GM21447 (cell line): Measurements from ENCODE around the gene TRDN.
"Not testable (repeated sequence)": the region's sequence is repeated elsewhere in the genome, so short reads cannot be mapped to it uniquely, and the experiment has no call there.

Source experiments
- ATAC-seq: cut with Tn5 transposase; IDR thresholded peaks from one replicate; pipeline ENCODE4 v1.9.1; 2021; ENCODE audit not compliant: unreplicated experiment

Gene TRDN

DNA sequence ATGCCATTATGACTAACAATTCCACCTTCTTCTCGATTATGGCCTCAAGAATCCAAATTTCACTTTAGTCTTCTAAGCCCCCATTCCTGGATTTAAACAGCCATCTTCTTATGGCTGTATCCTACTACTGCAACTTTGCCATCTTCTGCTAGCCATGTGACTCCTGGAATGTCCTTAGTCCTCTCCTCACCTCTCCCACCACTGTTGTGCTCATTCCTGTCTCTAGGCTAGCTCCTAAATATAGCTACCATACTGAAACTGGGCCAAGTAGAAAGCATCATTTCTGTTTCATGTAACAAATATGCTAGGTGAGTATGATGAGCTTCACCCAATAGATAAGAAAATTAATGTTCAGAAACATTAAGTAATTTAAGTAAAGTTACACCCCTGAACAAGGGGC lies 327.6 kb downstream of the TRDN start:
- ATAC-seq, result no peak

DNA sequence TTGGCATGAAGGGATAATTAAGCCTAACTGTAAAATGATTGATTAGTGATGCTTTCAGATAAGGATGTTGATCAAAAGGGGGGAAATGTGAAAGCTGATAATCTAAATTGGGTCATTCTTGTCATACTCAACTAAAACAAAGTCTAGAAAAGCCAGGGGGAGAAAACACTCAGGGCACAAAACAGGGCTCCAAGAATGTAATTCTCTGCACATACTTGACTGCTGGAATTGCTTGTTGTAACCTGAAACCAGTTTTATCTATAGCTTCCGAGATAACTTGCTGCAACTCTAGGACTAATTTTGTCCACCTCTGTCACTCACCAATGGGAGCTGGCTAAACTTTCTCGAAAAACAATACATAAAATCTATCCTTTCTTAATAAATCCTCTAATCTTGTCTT lies 330.4 kb downstream of the TRDN start:
- ATAC-seq, result no peak

DNA sequence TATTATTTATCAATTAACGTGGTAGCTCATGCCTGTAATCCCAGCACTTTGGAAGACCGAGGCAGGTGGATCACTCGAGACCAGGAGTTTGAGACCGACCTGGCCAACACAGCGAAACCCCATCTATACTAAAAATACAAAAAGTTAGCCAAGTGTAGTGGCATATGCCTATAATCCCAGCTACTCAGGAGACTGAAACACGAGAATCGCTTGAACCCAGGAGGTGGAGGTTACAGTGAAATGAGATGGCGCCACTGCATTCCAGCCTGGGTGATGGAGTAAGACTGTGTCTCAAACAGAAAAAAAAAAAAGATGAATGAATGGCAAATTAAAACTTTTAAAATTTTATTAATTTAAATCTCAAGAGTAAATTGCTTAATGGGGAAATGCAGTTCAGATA lies 341.1 kb downstream of the TRDN start:
- no peak for ATAC-seq

DNA sequence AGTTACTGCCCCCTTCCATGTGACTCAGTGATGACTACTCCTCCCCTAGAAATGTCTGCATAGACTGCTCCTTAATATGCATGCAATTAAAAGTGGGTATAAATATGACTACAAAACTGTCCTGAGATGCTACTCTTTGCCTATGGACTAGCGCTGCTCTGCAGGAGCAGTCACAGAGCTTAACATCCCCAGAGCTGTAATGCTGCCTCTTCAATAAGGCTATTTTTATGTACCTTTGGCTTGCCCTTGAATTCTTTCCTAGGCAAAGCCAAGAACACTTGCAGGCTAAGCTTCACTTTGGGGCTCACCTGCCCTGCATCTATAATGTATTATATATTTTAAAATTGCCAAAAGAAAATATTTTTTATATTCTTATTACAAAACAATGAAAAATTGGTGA lies 341.6 kb downstream of the TRDN start:
- no peak for ATAC-seq

DNA sequence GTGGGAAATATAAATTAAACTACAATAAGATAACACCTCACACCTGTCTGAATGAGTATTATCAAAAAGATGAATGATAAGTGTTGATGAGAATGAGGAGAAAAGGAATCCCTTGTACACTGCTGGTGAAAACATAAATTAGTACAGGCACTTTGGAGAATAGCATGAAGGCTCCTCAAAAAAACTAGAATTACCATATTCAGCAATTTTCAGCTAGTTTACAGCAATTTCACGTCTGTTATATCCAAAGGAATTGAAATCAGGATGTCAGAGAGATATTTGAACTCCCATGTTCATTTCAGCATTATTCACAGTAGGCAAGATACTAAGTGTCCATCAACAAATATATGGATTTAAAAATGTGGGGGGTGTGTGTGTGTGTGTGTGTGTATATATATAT lies 348.1 kb downstream of the TRDN start:
- no peak for ATAC-seq

DNA sequence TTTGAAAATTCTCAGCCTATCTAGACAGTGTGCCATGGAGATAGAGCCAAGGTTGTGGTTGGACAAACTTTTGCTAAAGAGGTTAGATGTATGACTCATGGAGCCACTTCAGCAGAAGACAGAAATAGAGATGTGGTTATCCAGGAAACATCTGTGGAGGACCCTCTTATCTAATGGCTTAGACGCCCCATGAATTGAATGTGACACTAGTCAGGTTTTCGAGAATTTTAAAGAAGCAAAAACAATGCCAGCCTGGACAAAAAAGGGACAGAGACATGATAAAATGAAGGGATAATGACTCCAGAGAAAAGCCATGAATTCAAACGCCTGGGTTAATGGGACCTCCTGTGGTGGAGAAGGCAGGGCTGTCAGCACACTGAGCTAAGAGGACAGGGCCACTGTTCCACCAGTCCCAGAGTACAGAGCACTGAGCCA lies 360.2 kb downstream of the TRDN start:
- no peak for ATAC-seq

DNA sequence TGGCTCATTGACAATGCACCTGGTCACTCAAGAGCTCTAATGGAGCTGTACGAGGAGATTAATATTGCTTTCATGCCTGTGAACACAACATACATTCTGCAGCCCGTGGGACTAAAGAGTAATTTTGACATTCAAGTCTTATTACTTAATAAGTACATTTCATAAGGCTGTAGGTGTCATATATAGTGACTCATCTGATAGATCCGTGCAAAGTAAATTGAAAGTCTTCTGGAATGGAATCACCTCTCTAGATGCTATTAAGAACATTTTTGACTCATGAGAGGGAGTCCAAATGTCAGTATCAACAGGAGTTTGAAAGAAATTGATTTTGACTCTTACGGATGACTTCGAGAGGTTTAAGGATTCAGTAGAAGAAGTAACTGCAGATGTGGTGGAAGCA lies 372.8 kb downstream of the TRDN start:
- no peak for ATAC-seq

DNA sequence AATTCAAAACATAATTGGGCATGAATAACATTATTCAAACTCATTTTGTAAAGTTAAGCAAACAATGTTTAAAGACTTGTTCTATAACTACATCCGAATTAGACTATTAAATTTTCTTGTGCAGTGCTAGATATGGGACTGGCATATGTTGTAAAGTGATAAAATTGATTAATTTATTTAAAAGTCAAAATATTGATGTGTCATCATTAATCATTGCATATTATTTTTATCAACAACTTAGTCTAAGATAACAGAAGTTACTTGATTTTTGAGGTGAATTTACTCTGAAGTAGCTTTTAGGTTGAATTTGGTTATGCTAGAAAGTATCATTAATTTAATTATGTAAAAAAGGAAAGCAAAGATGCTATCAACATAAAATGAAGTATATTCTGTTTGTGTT lies 396.1 kb downstream of the TRDN start:
- ATAC-seq, result no peak

DNA sequence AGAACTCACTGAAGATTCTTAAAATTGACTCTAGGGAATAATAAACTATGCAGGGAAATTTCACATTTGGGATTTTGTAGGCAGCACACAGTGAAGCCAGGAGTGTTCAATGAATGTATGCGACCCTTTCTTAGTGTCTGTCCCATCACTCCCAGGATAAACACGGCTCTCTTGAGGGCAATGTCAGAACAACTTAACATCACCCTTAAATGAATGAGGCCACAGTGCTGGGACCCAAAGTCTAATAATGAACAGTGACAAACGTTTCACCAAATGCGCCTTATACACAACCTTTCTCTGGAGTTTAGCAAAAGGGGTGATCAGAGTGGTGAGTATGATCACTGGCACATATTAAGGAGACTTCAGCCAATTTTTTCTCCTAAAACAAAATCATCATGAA lies 403.4 kb downstream of the TRDN start:
- no peak for ATAC-seq

DNA sequence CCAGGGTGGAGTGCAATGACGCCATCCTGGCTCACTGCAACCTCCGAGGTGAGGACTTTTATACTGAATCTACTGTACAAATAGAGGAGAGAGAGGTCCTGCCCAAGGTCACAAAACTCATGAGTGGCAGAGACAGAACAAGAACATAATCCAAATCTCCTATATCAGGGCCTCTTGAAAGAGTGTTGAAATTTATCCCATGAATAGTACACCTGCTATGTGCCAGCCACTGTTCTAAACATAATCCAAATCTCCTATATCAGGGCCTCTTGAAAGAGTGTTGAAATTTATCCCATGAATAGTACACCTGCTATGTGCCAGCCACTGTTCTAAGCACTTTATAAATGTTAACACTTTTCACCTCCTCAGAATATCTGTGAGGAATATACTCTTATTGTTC lies 409.0 kb downstream of the TRDN start:
- ATAC-seq, result not testable (repeated sequence)

DNA sequence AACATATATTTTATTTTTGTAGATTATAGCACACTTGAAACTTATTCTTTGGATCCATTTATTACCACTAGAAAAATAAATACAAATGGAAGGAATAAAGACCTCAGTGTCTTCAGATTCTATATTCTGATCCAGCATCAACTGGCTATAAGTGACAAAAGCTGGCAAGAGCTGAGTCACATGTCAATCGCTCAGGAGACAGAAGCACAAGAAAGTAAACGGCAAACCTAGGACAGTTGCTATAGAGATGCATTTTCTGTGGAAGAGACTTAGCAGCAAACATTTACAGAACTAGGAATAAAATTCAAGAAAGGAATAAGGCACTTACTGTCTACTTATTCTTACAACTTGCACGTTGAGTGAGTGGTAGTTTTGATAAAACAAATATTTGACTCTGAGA lies 410.4 kb downstream of the TRDN start:
- ATAC-seq, result no peak

DNA sequence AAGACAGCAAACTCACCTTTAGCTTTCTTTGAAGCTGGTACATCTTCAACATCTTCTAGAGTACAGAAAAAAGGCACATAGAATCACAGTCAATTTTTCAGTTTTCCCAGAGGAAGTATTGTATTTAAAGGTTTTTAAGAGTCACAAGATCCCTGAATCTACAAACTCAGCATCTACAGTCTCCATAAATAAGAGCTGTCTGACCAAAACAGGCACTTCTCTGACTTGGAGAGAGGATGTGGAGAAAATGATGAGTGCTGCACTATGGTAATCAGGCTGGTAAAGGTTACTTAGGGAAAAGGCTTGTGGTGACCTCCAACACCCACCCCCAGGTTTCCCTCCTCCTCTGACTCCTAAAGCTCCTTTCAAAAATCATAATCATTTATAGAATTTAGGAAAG lies 412.7 kb downstream of the TRDN start:
- no peak for ATAC-seq

DNA sequence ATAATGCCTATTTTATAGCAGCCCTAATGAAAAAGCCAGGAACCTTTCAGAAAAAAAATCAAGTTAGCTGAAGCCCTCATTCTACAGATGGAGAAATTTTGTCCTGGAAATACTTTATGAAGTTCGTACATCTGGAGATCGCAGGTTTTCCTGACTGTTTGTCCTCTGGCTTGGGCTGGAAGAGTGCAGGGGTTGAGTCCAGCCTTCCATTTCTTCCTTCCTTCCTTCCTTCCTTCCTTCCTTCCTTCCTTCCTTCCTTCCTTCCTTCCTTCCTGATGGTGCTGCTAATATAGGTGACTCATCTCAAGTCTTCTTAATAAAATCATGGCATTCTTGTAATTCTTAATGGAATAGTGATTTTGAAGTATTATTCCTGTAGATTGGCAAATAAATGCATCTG lies 413.3 kb downstream of the TRDN start:
- no peak for ATAC-seq

DNA sequence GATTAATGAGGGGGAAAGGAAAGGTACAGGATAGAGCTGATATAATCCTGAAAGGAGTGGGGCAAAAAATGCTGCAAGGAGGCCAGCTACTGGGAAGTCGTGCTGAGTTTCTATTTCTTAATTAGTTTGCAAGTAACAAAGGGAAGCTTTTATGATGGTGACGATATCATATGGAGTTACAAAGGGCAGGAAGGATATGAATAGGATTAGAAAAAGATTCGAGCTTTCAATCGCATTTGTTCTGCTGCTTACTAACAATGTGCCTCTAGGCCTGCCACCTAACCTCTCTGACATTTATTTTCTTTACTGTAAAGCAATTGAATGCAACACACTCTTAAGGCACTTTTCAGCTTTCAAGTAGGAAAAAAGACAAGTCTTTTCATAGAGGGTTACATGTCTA lies 421.5 kb downstream of the TRDN start:
- no peak for ATAC-seq

DNA sequence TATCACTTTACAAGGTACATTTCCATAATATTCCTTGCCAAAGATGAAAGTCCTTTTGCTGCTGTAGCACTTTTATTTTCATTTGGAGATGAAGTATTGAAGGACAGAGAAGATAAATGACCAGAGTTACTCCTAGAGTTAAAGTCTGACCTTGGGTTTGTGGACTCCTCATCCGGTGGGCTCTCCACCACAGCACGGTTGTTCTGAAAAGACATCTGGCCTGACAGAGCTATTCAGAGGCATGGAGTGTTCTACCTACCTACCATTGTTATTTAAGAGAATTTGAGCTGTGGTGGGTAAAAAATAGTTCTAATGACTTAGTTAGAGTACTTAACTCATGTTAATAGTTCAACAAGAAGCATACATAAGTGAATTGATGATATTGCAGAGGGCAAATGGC lies 422.3 kb downstream of the TRDN start:
- no peak for ATAC-seq

DNA sequence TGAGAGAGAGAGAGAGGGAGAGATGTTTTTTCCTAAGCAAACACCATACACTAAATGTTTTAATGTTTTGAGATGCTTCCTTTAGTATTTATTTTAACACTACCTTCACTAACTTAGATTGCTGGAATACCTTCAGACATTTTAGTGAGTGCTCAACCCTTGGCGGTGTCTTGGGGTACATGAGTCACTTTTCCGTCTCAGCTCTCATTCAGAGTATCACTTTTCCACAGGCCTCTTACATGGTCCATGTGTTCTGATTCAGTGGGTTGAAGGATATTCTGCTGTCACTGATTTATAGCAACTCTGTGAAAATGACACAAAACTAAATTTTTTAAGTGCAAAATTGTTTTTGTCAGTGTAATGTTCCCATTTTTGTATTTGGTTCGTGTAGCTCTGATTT lies 422.8 kb downstream of the TRDN start:
- no peak for ATAC-seq

DNA sequence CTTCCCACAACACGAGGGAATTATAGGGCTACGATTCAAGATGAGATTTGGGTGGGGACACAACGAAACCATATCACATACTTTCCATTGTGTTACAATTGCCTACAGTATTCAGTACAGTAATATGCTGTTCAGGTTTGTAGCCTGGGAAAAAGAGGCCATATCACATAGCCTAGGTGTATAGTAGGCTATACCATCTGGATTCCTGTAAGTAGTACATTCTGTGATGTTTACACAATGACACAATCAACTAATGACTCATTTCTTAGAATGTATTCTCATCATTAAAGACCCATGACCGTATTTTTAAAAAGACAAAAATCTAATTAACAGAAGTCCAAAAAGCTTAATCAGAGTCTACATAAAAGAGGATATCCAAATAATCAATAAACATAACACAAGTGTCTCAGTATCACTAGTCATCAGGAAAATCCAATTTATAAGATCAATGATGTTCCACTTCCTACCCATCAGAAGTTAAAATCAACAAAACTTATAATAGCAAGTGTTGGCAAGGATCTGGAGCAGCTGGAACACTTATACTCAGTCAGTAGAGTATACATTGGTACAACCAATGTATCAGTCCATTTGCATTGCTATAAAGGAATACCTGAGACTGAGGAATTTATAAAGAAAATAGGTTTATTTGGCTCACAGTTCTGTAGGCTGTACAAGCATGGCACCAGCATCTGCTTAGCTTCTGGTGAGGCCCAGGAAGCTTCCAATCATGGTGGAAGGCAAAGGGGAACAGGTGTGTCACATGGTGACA lies 424.8 kb downstream of the TRDN start:
- no peak for ATAC-seq

DNA sequence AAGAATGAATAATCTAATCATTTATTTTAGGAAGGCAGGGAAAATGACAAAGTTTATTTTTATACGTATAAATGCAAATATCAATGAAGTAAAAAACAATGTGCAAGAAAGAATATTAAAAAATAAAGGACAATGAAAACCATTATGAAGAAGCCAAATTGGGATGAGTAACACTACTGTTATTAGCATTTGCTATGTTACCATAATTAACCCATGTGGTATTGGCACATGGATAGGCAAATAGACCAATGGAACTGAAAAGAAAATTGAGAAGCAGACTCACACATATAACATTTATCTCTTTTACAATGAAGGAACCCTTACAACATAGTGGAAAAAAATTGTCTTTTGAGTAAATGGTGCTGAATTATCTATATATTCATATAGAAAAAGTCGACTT lies 426.1 kb downstream of the TRDN start:
- ATAC-seq, result no peak

DNA sequence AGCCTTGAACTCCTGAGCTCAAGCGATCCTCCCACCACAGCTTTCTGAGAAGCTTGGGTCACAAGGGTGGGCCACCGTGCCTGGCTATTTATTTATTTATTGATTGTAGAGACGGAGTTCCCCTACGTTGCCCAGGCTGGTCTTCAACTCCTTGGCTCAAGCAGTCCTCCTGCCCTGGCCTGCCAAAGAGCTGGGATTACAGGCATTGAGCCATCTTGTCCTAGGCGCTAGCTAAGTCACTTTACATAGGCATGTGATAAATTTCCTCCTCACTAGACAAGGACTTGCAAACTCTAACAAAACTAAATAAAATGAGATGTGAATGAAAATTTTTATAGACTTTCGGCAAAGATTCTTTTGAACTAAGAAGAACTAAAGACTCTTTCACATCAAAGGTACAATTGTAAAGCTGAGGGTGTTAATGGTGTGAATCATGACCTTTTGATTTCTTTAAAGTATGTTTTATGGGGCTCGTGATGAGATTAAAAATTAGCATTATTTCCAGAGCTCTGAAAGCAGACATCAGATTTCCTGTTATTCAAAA lies 428.7 kb downstream of the TRDN start:
- no peak for ATAC-seq

DNA sequence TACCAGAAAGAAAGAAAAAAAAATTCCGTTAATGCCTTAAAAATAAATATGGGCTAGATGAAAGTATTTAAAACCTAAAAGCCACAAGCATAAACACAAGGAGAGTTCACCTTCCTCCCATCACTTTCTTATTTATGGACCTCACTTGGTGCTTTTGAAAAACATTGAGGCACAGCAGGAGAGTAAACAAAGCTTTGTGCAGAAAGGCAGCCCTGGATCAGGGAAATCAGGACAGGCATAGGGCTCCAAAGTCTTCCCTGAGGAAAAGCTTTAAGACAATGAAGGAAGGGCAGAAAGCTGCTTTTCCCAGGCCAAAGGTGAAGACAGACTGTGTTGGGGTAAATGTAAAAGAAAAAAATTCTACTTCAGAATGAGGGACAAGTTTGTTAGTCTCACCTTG lies 432.8 kb downstream of the TRDN start:
- no peak for ATAC-seq

DNA sequence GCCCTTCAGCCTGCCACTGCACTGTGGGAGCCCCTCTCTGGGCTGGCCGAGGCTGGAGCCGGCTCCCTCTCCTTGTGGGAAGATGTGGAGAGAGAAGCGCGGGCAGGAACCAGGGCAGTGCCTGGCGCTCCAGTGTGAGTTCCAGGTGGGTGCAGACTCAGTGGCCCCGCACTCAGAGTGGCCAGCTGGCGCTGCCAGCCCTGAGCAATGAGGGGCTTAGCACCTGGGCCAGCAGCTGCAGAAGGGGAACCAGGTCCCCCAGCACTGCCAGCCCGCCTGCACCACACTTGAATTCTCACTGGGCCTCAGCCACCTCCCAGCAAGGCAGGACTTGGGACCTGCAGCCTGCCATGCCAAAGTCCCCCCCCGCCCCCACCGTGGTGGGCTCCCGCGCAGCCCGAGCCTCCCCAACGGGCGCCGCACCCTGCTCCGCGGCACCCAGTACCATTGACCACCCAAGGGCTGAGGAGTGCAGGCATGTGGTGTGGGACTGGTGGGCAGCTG lies 434.8 kb downstream of the TRDN start:
- ATAC-seq, result no peak

DNA sequence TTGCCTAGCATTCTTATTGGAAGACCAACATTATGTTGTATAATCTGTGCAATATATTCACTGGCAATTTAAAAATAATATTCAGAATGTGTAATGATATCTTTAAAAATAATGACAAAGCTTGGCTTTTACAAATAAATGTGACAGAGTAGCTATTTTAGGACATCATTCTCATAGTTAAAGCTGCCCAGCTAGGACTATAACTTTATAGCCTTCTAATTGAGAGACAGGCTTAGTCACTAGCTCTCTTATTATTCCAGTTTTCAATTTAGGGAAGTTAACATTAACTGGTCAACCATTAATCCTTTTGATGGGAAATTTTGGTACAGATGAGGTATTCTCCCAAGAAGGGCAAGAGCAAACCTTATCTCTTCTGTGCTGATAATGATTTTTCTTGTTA lies 443.5 kb downstream of the TRDN start:
- no peak for ATAC-seq

DNA sequence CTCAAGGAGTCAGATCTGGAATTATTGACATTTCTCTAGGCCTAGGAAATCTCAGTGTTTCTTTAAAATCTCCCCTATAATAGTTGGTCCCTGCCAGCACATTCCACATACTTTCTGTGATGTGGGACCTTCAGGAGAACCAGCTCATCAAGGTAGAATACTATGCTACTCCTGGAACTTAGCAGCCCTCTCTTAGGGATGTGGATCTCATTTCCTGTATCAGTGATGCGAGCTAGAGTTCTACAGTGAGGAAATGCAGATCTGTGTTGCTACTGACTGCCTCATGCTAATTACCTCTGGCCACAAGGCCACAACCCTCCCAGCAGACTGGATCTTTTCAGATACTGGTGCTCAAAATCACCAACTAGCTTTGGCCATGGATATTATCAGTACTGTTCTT lies 446.9 kb downstream of the TRDN start:
- no peak for ATAC-seq
